GM21515 (cell line): ENCODE results near the gene MSLN.

Experiments
- ATAC-seq: cut with Tn5 transposase; IDR thresholded peaks from one replicate; pipeline ENCODE4 v1.9.1; 2021; ENCODE audit not compliant: unreplicated experiment

MSLN gene

GRCh38 chr16:722835-723633 lies 37.5 kb upstream of the MSLN start:
- no peak for ATAC-seq

GRCh38 chr16:723695-724094 lies 36.8 kb upstream of the MSLN start:
- no peak for ATAC-seq

GRCh38 chr16:724188-725040 lies 36.1 kb upstream of the MSLN start:
- no peak for ATAC-seq

- no peak for ATAC-seq
Observed at GRCh38 chr16:725041-725376, 35.5 kb upstream of the MSLN start.

GRCh38 chr16:725463-726187 lies 34.9 kb upstream of the MSLN start:
- ATAC-seq, result no peak

GRCh38 chr16:726188-726437 lies 34.4 kb upstream of the MSLN start:
- no peak for ATAC-seq

GRCh38 chr16:726438-727290 lies 33.9 kb upstream of the MSLN start, which contains the start of the genes CCDC78 and HAGHL:
CCDC78 (minus strand) TSS chr16:726443; CDS start chr16:726367, 76 bp downstream.
HAGHL (plus strand) TSS chr16:727106; CDS start chr16:727510, 404 bp downstream.
- ATAC-seq, result no peak

- ATAC-seq, result no peak
Observed at GRCh38 chr16:727291-727977, 33.1 kb upstream of the MSLN start.

- ATAC-seq, result no peak
Observed at GRCh38 chr16:728131-728889, 32.2 kb upstream of the MSLN start.

- ATAC-seq, result no peak
Observed at GRCh38 chr16:728890-729744, 31.4 kb upstream of the MSLN start.

GRCh38 chr16:729768-730665 lies 30.5 kb upstream of the MSLN start:
- no peak for ATAC-seq

- ATAC-seq, result no peak
Observed at GRCh38 chr16:730666-731509, 29.6 kb upstream of the MSLN start.

GRCh38 chr16:732332-732731 lies 28.2 kb upstream of the MSLN start:
- ATAC-seq, result no peak

- no peak for ATAC-seq
Observed at GRCh38 chr16:732936-733335, 27.6 kb upstream of the MSLN start.

- ATAC-seq, result no peak
Observed at GRCh38 chr16:733382-734207, 26.9 kb upstream of the MSLN start.
